OCI-LY1 (cell line): ENCODE measurements around the gene ROR1.

Source experiments
- H2AFZ ChIP-seq: fragments of 200-600 bp; sonication (generic), shearing (Covaris generic); 2 replicates; pipeline ENCODE4 v1.6.0; 2014; ENCODE audit warnings: antibody characterized with exemption, mild to moderate bottlenecking, low read length
- H3F3A ChIP-seq: fragments of 200-600 bp; sonication (generic), shearing (Covaris generic); 2 replicates; pipeline ENCODE4 v1.6.0; 2014; ENCODE audit warnings: mild to moderate bottlenecking, antibody characterized with exemption, low read length, moderate library complexity; ENCODE audit not compliant: insufficient read depth
- H3K27ac ChIP-seq: fragments of 200-600 bp; sonication (generic); 2 replicates; pipeline ENCODE4 v1.5.1; 2014; ENCODE audit warnings: low read length, mixed run types, mild to moderate bottlenecking, low read depth; ENCODE audit not compliant: poor library complexity, severe bottlenecking
- H3K27me3 ChIP-seq: fragments of 200-600 bp; sonication (generic); 2 replicates; pipeline ENCODE4 v1.6.0; 2014; ENCODE audit warnings: antibody characterized with exemption, mild to moderate bottlenecking, low read length, moderate library complexity; ENCODE audit not compliant: insufficient read depth
- H3K36me3 ChIP-seq: fragments of 200-600 bp; sonication (generic); 2 replicates; pipeline ENCODE4 v1.6.1; 2014; ENCODE audit warnings: mild to moderate bottlenecking, antibody characterized with exemption, low read length, moderate library complexity, mixed read lengths; ENCODE audit not compliant: insufficient read depth
- H3K4me1 ChIP-seq: fragments of 200-600 bp; sonication (generic); 2 replicates; pipeline ENCODE4 v1.5.1; 2014; ENCODE audit warnings: mild to moderate bottlenecking, low read length, moderate library complexity; ENCODE audit not compliant: insufficient read depth, severe bottlenecking
- H3K4me2 ChIP-seq: fragments of 200-600 bp; sonication (generic), shearing (Covaris generic); 2 replicates; pipeline ENCODE4 v1.6.1; 2014; ENCODE audit warnings: low read length
- H3K4me3 ChIP-seq: fragments of 200-600 bp; sonication (generic); 2 replicates; pipeline ENCODE4 v1.5.1; 2014; ENCODE audit warnings: low read length, low read depth, mild to moderate bottlenecking, mixed read lengths; ENCODE audit not compliant: poor library complexity, severe bottlenecking
- H3K79me2 ChIP-seq: fragments of 200-600 bp; shearing (Covaris generic); 2 replicates; pipeline ENCODE4 v1.6.1; 2016; ENCODE audit warnings: mixed run types, low read length, mixed read lengths; ENCODE audit not compliant: insufficient read depth
- H3K9ac ChIP-seq: fragments of 200-600 bp; sonication (generic), shearing (Covaris generic); 2 replicates; pipeline ENCODE4 v1.6.1; 2014; ENCODE audit warnings: mild to moderate bottlenecking, low read length, mixed read lengths
- H3K9me2 ChIP-seq: fragments of 200-600 bp; sonication (generic), shearing (Covaris generic); 2 replicates; pipeline ENCODE4 v1.6.1; 2014; ENCODE audit warnings: low read depth, mild to moderate bottlenecking, low read length, mixed read lengths
- H3K9me3 ChIP-seq: fragments of 200-600 bp; shearing (Covaris generic); 2 replicates; pipeline ENCODE4 v1.6.1; 2014; ENCODE audit warnings: low read length, mixed read lengths
- H4K20me1 ChIP-seq: fragments of 200-600 bp; sonication (generic), shearing (Covaris generic); 2 replicates; pipeline ENCODE4 v1.6.0; 2016; ENCODE audit warnings: mild to moderate bottlenecking, low read length; ENCODE audit not compliant: insufficient read depth
- EZH2 ChIP-seq: fragments of 200-600 bp; sonication (generic), shearing (Covaris generic); IDR thresholded peaks from 2 replicates; pipeline ENCODE4 v1.8.0; 2017; ENCODE audit warnings: borderline replicate concordance, mixed run types, mild to moderate bottlenecking, antibody characterized with exemption, low read length, moderate library complexity, mixed read lengths
- TF ChIP-seq, protein P1 (sequence below): fragments of 200-600 bp; sonication (generic), shearing (Covaris generic); IDR thresholded peaks from 2 replicates; pipeline ENCODE4 v1.5.1; 2017; ENCODE audit warnings: mild to moderate bottlenecking, antibody characterized with exemption, low read length, moderate library complexity, mixed read lengths

ROR1 gene

DNA sequence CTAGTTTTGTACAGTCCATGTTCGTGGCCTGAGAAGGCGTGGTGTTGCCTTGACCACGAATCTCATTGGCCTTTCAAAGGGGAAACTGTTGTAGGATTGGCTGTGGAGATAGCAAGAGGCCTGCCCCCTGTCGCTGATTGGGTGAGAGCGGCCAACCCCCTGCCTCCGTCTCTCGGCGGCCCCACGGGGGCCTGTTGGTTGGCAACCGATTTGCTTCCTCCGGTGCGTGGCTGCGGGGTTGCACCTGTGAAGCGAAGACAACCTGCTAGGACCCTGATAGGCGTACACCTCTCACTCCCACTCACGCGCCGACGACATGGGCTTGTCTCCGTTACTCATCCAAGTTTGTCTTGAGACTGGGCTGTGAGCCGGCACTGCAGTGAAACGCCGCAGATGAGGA, 429.6 kb downstream of the ROR1 start, which contains the start of gene UBE2U:
Gene UBE2U, plus strand, starts transcription at position 204 of the 400 bp plus-strand sequence. CDS start 428 bp downstream, outside the sequence.
- Histone ChIP-seq H3K79me2 (no peaks in the 10 kb centered on the region), H3K27ac (no peak within 1 kb of the TSS), H3K9ac (no peak within 1 kb of the TSS), H3K4me2 (no peak within 1 kb of the TSS), H3K9me2 (no peaks in the 10 kb centered on the region), H3K36me3 (no peaks in the 10 kb centered on the region), H3K4me1 (no peaks in the 10 kb centered on the region), H2AFZ (no peak within 1 kb of the TSS), H3K27me3 (no peaks in the 10 kb centered on the region), H4K20me1 (no peaks in the 10 kb centered on the region), H3F3A (no peaks in the 10 kb centered on the region), H3K9me3 (no peaks in the 10 kb centered on the region), H3K4me3 (no peak within 1 kb of the TSS)
- TF ChIP-seq, protein P1, sequence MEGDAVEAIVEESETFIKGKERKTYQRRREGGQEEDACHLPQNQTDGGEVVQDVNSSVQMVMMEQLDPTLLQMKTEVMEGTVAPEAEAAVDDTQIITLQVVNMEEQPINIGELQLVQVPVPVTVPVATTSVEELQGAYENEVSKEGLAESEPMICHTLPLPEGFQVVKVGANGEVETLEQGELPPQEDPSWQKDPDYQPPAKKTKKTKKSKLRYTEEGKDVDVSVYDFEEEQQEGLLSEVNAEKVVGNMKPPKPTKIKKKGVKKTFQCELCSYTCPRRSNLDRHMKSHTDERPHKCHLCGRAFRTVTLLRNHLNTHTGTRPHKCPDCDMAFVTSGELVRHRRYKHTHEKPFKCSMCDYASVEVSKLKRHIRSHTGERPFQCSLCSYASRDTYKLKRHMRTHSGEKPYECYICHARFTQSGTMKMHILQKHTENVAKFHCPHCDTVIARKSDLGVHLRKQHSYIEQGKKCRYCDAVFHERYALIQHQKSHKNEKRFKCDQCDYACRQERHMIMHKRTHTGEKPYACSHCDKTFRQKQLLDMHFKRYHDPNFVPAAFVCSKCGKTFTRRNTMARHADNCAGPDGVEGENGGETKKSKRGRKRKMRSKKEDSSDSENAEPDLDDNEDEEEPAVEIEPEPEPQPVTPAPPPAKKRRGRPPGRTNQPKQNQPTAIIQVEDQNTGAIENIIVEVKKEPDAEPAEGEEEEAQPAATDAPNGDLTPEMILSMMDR = no peak
- TF ChIP-seq EZH2 = no peak

DNA sequence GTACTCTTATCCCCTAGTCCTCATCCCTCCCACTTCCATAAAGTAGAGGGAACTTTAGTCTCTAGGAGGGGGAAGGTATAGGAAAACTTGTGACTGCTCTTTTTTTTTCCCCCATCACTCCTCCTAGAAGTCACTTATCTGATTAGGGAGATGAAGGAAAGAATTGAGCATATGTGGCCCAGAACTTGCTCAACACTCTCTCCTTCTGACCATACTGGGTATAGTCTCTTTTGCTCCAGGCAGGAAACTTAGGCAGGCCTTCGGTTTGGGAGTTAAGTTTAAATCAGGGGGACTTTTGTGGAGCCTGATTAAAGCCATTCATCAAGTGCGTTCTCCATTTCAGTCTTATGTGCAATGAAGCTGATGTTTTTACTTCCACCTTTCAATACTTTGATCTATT, 435.4 kb downstream of the ROR1 start:
- no peak for TF ChIP-seq EZH2
- TF ChIP-seq, protein P1 = no peak
- H4K20me1 ChIP-seq = no peaks in the 10 kb centered on the region
- no peaks in the 10 kb centered on the region for H3F3A ChIP-seq
- H3K79me2 ChIP-seq = no peaks in the 10 kb centered on the region
- H3K36me3 ChIP-seq = no peaks in the 10 kb centered on the region
- H3K27ac ChIP-seq = no peak overlapping the region
- H3K4me1 ChIP-seq = no peaks in the 10 kb centered on the region
- H3K4me2 ChIP-seq = no peak overlapping the region
- no peak overlapping the region for H2AFZ ChIP-seq
- H3K27me3 ChIP-seq = no peaks in the 10 kb centered on the region
- no peak overlapping the region for H3K4me3 ChIP-seq
- no peaks in the 10 kb centered on the region for H3K9me2 ChIP-seq
- H3K9ac ChIP-seq = no peak overlapping the region
- H3K9me3 ChIP-seq = no peaks in the 10 kb centered on the region

DNA sequence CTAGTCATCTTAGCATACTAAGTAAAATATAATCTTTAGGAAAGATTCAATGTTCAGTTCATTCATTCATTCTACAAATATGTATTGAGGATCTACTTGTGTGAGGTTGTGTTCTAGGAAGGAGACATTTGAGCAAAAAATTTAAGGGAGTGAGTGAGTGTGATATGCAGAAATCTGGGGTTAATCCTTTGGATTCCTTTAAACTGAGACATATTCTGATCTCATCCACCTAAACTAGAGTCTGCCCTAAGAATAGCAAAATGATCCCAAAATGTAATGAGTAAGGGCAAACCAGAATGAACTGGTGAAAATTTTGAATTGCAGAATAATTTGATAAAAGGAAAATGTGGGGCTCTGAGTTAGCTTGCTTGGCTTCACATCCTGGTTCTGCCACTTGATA, 438.2 kb downstream of the ROR1 start:
- Histone ChIP-seq H3K27me3 (no peaks in the 10 kb centered on the region), H3K9ac (no peak overlapping the region), H3K4me1 (no peaks in the 10 kb centered on the region), H2AFZ (no peak overlapping the region), H3K9me2 (no peaks in the 10 kb centered on the region), H3K9me3 (no peaks in the 10 kb centered on the region), H3K79me2 (no peaks in the 10 kb centered on the region), H3F3A (no peaks in the 10 kb centered on the region), H3K4me3 (no peak overlapping the region), H3K27ac (no peak overlapping the region), H3K36me3 (no peaks in the 10 kb centered on the region), H3K4me2 (no peak overlapping the region), H4K20me1 (no peaks in the 10 kb centered on the region)
- TF ChIP-seq, protein P1 = no peak
- TF ChIP-seq EZH2 = no peak
